Cardiac fibroblast (primary cell): ENCODE results near the gene RELCH.

ENCODE experiments used
- DNase-seq, 2 donors: peaks; one replicate each; pipeline versions ENCODE4 v3.0.0 to v3.0.0-alpha.2; 2010; ENCODE audit warnings: low read depth in 2 of 2
- H3K4me3 ChIP-seq, 2 donors: replicated peaks in 1 of 2; 1 replicate in 1 of 2; 2 replicates in 1 of 2; pipeline ENCODE4 v1.5.1; 2011; ENCODE audit warnings: low read depth in 2 of 2, low read length in 2 of 2, mild to moderate bottlenecking in 2 of 2, moderate library complexity in 1 of 2
- CTCF ChIP-seq: IDR thresholded peaks from one replicate; pipeline ENCODE4 v1.5.1; 2011; ENCODE audit warnings: low read depth, mild to moderate bottlenecking, low read length, inconsistent platforms

Gene RELCH

GRCh38 chr18:62262061-62262460, 75.0 kb downstream of the RELCH start:
- H3K4me3 ChIP-seq, result no peak overlapping the region
- no peak for DNase-seq
- TF ChIP-seq CTCF, result no peak

GRCh38 chr18:62264984-62265383, 77.9 kb downstream of the RELCH start:
- no peak for TF ChIP-seq CTCF
- no peak overlapping the region for H3K4me3 ChIP-seq
- DNase-seq, result no peak

- TF ChIP-seq CTCF, result no peak
- H3K4me3 ChIP-seq, result no peak overlapping the region
- DNase-seq, result no peak
These were observed 90.0 kb downstream of the RELCH start for GRCh38 chr18:62277045-62277444.

GRCh38 chr18:62279561-62279960, 92.5 kb downstream of the RELCH start:
- no peak for TF ChIP-seq CTCF
- DNase-seq, result no peak
- no peak overlapping the region for H3K4me3 ChIP-seq

- no peak for DNase-seq
- TF ChIP-seq CTCF, result no peak
- no peak overlapping the region for H3K4me3 ChIP-seq
These were observed 93.0 kb downstream of the RELCH start for GRCh38 chr18:62280058-62280457.

GRCh38 chr18:62280786-62281185, 93.7 kb downstream of the RELCH start:
- peak in 1 of 2 donors; percentile 1 for DNase-seq
- TF ChIP-seq CTCF, result no peak
- no peak overlapping the region for H3K4me3 ChIP-seq

GRCh38 chr18:62281684-62282083, 94.6 kb downstream of the RELCH start:
- no peak overlapping the region for H3K4me3 ChIP-seq
- no peak for TF ChIP-seq CTCF
- DNase-seq, result peak; percentile 86 to 91
